HepG2 (cell line): ENCODE results near the gene RAD21L1. TPM values are rescaled to one million over a fixed set of nuclear protein-coding genes. Genes with fewer than 3 reads are reported as not detected.
A peak's percentile ranks its signal among the peaks of the same experiment; 100 is the strongest.

Experiments
- ELF4 ChIP-seq: sonication (generic); formaldehyde crosslinking; IDR thresholded peaks from 2 replicates; pipeline ENCODE4 v1.5.0; 2020; ENCODE audit warnings: missing genetic modification reagents, mild to moderate bottlenecking, moderate library complexity, borderline replicate concordance
- FOXJ3 ChIP-seq: sonication (generic); formaldehyde crosslinking; IDR thresholded peaks from 2 replicates; pipeline ENCODE4 v1.4.0; 2020; ENCODE audit warnings: missing genetic modification reagents, mild to moderate bottlenecking, borderline replicate concordance
- HCFC1 ChIP-seq: fragments of 150-350 bp; IDR thresholded peaks from 2 replicates; pipeline ENCODE4 v1.6.1; 2014; ENCODE audit warnings: low read depth, low read length
- HDAC1 ChIP-seq: sonication (generic); formaldehyde crosslinking; IDR thresholded peaks from 2 replicates; pipeline ENCODE4 v1.5.1; 2020; ENCODE audit warnings: mild to moderate bottlenecking, missing genetic modification reagents
- HNRNPL ChIP-seq: fragments of 200-400 bp; formaldehyde crosslinking; IDR thresholded peaks from 2 replicates; pipeline ENCODE4 v1.6.1; 2017; ENCODE audit warnings: mild to moderate bottlenecking, low read depth, low read length
- HOXA5 ChIP-seq: sonication (generic); formaldehyde crosslinking; IDR thresholded peaks from 2 replicates; pipeline ENCODE4 v1.4.0; 2020; ENCODE audit warnings: missing genetic modification reagents
- JUNB ChIP-seq: sonication (generic); formaldehyde crosslinking; IDR thresholded peaks from 2 replicates; pipeline ENCODE4 v1.8.0; 2022; ENCODE audit warnings: missing genetic modification reagents, mild to moderate bottlenecking, borderline replicate concordance
- MZF1 ChIP-seq: sonication (generic); formaldehyde crosslinking; IDR thresholded peaks from 2 replicates; pipeline ENCODE4 v1.8.1; 2023; ENCODE audit warnings: mild to moderate bottlenecking, missing genetic modification reagents, borderline replicate concordance
- RBAK ChIP-seq: sonication (generic); formaldehyde crosslinking; IDR thresholded peaks from 2 replicates; pipeline ENCODE4 v1.5.1; 2020; ENCODE audit warnings: mild to moderate bottlenecking, missing genetic modification reagents
- RCOR2 ChIP-seq: IDR thresholded peaks from 2 replicates; pipeline ENCODE4 v1.6.1; 2016; ENCODE audit warnings: missing biosample characterization, missing genetic modification reagents
- SIN3A ChIP-seq: IDR thresholded peaks from 2 replicates; pipeline ENCODE4 v1.6.1; 2011; ENCODE audit warnings: low read depth, mild to moderate bottlenecking, control low read depth, low read length, borderline replicate concordance
- ZNF274 ChIP-seq: sonication (generic); formaldehyde crosslinking; IDR thresholded peaks from 2 replicates; pipeline ENCODE4 v1.5.1; 2020; ENCODE audit warnings: mild to moderate bottlenecking, missing genetic modification reagents
- ZNF430 ChIP-seq: sonication (generic); formaldehyde crosslinking; IDR thresholded peaks from 2 replicates; pipeline ENCODE4 v1.9.0; 2021; ENCODE audit warnings: mild to moderate bottlenecking, missing genetic modification reagents
- ZNF44 ChIP-seq: sonication (generic); formaldehyde crosslinking; IDR thresholded peaks from 2 replicates; pipeline ENCODE4 v1.5.1; 2020; ENCODE audit warnings: mild to moderate bottlenecking, missing genetic modification reagents
- ZNF484 ChIP-seq: sonication (generic); formaldehyde crosslinking; IDR thresholded peaks from 2 replicates; pipeline ENCODE4 v1.5.1; 2020; ENCODE audit warnings: mild to moderate bottlenecking, low read depth, missing genetic modification reagents, borderline replicate concordance
- ZNF724P ChIP-seq: sonication (generic); formaldehyde crosslinking; IDR thresholded peaks from 2 replicates; pipeline ENCODE4 v1.8.0; 2022; ENCODE audit warnings: missing genetic modification reagents, borderline replicate concordance
- ZSCAN12 ChIP-seq: sonication (generic); formaldehyde crosslinking; IDR thresholded peaks from 2 replicates; pipeline ENCODE4 v1.9.0; 2021; ENCODE audit warnings: mild to moderate bottlenecking, missing genetic modification reagents
- polyA plus RNA-seq, 8 experiments: library from polyadenylated mRNA; depleted of rRNA in 3 of 8; stranded (reverse) in 7 of 8; unstranded in 1 of 8; fragments of >200 nt; fragmentation: Illumina TruSeq in 4 of 8; extraction: Trizol in 4 of 8; gene quantifications; 2 replicates each; pipeline versions ENCODE4 v1.2.1 to v1.2.3, GENCODE V29; 2011 to 2016; ENCODE audit warnings: low read depth in 4 of 8, missing spikeins in 1 of 8, mixed read lengths in 1 of 8; ENCODE audit not compliant: insufficient read depth in 1 of 8
- total RNA-seq, 5 experiments: library from RNA; depleted of rRNA; stranded (reverse); fragments of >200 nt; fragmentation: Illumina TruSeq; extraction: Trizol; gene quantifications; 2 replicates each; pipeline ENCODE4 v1.2.3, GENCODE V29; 2016; ENCODE audit warnings: low read depth in 1 of 5
- TF ChIP-seq, protein P1 (sequence below): sonication (generic); formaldehyde crosslinking; IDR thresholded peaks from 2 replicates; pipeline ENCODE4 v1.9.0; 2021; ENCODE audit warnings: mild to moderate bottlenecking, missing genetic modification reagents
- TF ChIP-seq, protein P2 (sequence below): sonication (generic); formaldehyde crosslinking; IDR thresholded peaks from 2 replicates; pipeline ENCODE4 v1.4.0; 2020; ENCODE audit warnings: mild to moderate bottlenecking, missing genetic modification reagents
- TF ChIP-seq, protein P3 (sequence below): sonication (generic); formaldehyde crosslinking; IDR thresholded peaks from 2 replicates; pipeline ENCODE4 v1.4.0; 2020; ENCODE audit warnings: missing genetic modification reagents

RAD21L1 gene
- total and polyA plus RNA-seq, 2 of the 13 experiments (the other 11 are each of a cell fraction or from before 2014, with no cell fraction given), result not detected

DNA sequence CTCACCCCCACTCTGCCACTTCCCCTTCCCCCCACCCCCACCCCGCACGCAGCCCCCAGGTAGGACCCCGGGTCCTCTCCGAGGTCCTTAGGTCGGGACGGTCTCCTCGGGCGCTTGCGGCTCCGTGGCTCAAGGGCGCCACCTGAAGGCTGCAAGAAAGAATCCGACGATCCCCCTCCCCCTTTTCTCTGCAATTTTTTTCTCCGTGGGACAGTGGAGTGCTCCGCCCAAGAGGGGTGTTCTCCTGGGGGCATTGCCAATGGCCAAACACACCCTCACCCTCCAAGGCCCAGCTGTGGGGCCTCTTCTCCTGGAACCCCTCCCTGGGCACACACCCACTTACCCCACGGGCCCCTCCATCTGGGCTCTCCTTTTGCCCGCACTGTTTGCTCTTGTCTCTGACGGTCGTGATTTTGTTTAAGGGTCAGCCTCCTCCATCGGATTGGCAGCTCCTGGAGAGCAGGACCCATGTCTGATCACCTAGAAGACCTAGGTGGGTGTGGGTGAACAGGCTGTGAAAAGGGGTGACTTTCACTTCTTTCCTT is 40.0 kb upstream of the RAD21L1 start (continued):
- TF ChIP-seq, protein P1, sequence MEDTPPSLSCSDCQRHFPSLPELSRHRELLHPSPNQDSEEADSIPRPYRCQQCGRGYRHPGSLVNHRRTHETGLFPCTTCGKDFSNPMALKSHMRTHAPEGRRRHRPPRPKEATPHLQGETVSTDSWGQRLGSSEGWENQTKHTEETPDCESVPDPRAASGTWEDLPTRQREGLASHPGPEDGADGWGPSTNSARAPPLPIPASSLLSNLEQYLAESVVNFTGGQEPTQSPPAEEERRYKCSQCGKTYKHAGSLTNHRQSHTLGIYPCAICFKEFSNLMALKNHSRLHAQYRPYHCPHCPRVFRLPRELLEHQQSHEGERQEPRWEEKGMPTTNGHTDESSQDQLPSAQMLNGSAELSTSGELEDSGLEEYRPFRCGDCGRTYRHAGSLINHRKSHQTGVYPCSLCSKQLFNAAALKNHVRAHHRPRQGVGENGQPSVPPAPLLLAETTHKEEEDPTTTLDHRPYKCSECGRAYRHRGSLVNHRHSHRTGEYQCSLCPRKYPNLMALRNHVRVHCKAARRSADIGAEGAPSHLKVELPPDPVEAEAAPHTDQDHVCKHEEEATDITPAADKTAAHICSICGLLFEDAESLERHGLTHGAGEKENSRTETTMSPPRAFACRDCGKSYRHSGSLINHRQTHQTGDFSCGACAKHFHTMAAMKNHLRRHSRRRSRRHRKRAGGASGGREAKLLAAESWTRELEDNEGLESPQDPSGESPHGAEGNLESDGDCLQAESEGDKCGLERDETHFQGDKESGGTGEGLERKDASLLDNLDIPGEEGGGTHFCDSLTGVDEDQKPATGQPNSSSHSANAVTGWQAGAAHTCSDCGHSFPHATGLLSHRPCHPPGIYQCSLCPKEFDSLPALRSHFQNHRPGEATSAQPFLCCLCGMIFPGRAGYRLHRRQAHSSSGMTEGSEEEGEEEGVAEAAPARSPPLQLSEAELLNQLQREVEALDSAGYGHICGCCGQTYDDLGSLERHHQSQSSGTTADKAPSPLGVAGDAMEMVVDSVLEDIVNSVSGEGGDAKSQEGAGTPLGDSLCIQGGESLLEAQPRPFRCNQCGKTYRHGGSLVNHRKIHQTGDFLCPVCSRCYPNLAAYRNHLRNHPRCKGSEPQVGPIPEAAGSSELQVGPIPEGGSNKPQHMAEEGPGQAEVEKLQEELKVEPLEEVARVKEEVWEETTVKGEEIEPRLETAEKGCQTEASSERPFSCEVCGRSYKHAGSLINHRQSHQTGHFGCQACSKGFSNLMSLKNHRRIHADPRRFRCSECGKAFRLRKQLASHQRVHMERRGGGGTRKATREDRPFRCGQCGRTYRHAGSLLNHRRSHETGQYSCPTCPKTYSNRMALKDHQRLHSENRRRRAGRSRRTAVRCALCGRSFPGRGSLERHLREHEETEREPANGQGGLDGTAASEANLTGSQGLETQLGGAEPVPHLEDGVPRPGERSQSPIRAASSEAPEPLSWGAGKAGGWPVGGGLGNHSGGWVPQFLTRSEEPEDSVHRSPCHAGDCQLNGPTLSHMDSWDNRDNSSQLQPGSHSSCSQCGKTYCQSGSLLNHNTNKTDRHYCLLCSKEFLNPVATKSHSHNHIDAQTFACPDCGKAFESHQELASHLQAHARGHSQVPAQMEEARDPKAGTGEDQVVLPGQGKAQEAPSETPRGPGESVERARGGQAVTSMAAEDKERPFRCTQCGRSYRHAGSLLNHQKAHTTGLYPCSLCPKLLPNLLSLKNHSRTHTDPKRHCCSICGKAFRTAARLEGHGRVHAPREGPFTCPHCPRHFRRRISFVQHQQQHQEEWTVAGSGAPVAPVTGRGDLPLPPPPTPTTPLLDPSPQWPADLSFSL (CRISPR knock-in tag), result no peak
- TF ChIP-seq HDAC1, result no peak; the same call in 1 of the 2 replicates
- TF ChIP-seq ZNF484 (CRISPR knock-in tag), result no peak
- TF ChIP-seq ZNF430 (CRISPR knock-in tag), result no peak
- 0 out of 2 replicates have a peak, but pooled peaks have one; percentile 9 for TF ChIP-seq ZNF724P
- TF ChIP-seq FOXJ3 (CRISPR knock-in tag), result no peak
- TF ChIP-seq ZNF274 (CRISPR knock-in tag), result no peak; the same call in 1 of the 2 replicates
- TF ChIP-seq RBAK (CRISPR knock-in tag), result no peak
- TF ChIP-seq SIN3A, result no peak; the same call in 1 of the 2 replicates
- no peak for TF ChIP-seq ELF4 (CRISPR knock-in tag)
- no peak for TF ChIP-seq JUNB (CRISPR knock-in tag)
- no peak for TF ChIP-seq RCOR2
- no peak for TF ChIP-seq HCFC1
- TF ChIP-seq ZSCAN12 (CRISPR knock-in tag), result no peak
- 0 out of 2 replicates have a peak, but pooled peaks have one; percentile 43 for TF ChIP-seq MZF1
- 0 out of 2 replicates have a peak, but pooled peaks have one; percentile 48 for TF ChIP-seq HNRNPL
- TF ChIP-seq, protein P2, sequence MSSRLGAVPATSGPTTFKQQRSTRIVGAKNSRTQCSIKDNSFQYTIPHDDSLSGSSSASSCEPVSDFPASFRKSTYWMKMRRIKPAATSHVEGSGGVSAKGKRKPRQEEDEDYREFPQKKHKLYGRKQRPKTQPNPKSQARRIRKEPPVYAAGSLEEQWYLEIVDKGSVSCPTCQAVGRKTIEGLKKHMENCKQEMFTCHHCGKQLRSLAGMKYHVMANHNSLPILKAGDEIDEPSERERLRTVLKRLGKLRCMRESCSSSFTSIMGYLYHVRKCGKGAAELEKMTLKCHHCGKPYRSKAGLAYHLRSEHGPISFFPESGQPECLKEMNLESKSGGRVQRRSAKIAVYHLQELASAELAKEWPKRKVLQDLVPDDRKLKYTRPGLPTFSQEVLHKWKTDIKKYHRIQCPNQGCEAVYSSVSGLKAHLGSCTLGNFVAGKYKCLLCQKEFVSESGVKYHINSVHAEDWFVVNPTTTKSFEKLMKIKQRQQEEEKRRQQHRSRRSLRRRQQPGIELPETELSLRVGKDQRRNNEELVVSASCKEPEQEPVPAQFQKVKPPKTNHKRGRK, result no peak
- peak; percentile 63; the same call in 1 of the 2 replicates for TF ChIP-seq ZNF44 (CRISPR knock-in tag)
- TF ChIP-seq, protein P3, sequence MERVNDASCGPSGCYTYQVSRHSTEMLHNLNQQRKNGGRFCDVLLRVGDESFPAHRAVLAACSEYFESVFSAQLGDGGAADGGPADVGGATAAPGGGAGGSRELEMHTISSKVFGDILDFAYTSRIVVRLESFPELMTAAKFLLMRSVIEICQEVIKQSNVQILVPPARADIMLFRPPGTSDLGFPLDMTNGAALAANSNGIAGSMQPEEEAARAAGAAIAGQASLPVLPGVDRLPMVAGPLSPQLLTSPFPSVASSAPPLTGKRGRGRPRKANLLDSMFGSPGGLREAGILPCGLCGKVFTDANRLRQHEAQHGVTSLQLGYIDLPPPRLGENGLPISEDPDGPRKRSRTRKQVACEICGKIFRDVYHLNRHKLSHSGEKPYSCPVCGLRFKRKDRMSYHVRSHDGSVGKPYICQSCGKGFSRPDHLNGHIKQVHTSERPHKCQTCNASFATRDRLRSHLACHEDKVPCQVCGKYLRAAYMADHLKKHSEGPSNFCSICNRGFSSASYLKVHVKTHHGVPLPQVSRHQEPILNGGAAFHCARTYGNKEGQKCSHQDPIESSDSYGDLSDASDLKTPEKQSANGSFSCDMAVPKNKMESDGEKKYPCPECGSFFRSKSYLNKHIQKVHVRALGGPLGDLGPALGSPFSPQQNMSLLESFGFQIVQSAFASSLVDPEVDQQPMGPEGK (CRISPR knock-in tag), result peak; percentile 86
- TF ChIP-seq HOXA5 (CRISPR knock-in tag), result 0 out of 2 replicates have a peak, but pooled peaks have one; percentile 35
